GM10248 (cell line): Measurements from ENCODE around the gene TSPAN19.

Experiments used
- CTCF ChIA-PET: fragments of 300-600 bp; sonication (Branson Sonifier 250); formaldehyde crosslinking; extraction: SDS; loops from one replicate; lab custom pipeline; 2021; ENCODE audit warnings: antibody characterized with exemption; lab: Yijun Ruan, JAX
- POLR2A ChIA-PET: fragments of 350-650 bp; sonication (Branson Sonifier 250); formaldehyde crosslinking; extraction: SDS; loops from one replicate; lab custom pipeline; 2020; ENCODE audit warnings: antibody characterized with exemption; lab: Yijun Ruan, JAX
- DNase-seq: peaks from one replicate; pipeline ENCODE4 v3.0.0; 2012; ENCODE audit errors: extremely low spot score
- CTCF ChIP-seq: IDR thresholded peaks from 2 replicates; pipeline ENCODE4 v1.5.1; 2012; ENCODE audit warnings: mild to moderate bottlenecking, low read depth; ENCODE audit errors: extremely low read depth, missing control alignments, control extremely low read depth

The TSPAN19 gene

GRCh38 chr12:85059594-85059993 is 23.5 kb upstream of the TSPAN19 start:
- POLR2A ChIA-PET, result no interaction called here
- TF ChIP-seq CTCF, result no peak
- DNase-seq, result no peak
- CTCF ChIA-PET, result interaction anchor here (0.8 to 5.5 kb wide), 7 partner anchors 11 to 187 kb away, joined by 3 to 40 read pairs (median 6); no protein-coding TSS in a partner anchor

- TF ChIP-seq CTCF, result no peak
- DNase-seq, result no peak
- ChIA-PET CTCF (interaction anchor here (0.8 to 5.5 kb wide), 13 partner anchors 8 to 366 kb away, joined by 3 to 40 read pairs (median 10); partner anchors contain the start of genes LRRIQ1 and TSPAN19), POLR2A (no interaction called here)
Observed at GRCh38 chr12:85058339-85058738, 22.3 kb upstream of the TSPAN19 start.

- ChIA-PET CTCF (interaction anchor here (0.7 to 5.5 kb wide), 17 partner anchors 7 to 367 kb away, joined by 3 to 40 read pairs (median 5); partner anchors contain the start of genes LRRIQ1 and TSPAN19), POLR2A (no interaction called here)
- peak; percentile 74 for TF ChIP-seq CTCF
Observed at GRCh38 chr12:85057370-85057963, 21.4 kb upstream of the TSPAN19 start.

GRCh38 chr12:85043829-85044228 is 7.8 kb upstream of the TSPAN19 start:
- no peak for DNase-seq
- TF ChIP-seq CTCF, result no peak
- ChIA-PET POLR2A (no interaction called here), CTCF (interaction anchor here (1.2 to 1.5 kb wide), 2 partner anchors 12 to 13 kb away, joined by 3 to 5 read pairs; no protein-coding TSS in a partner anchor)

More at GRCh38 chr12:85057370-85057963, 21.4 kb upstream of the TSPAN19 start:
- peak; percentile 13 for DNase-seq

- POLR2A ChIA-PET, result no interaction called here
- no peak for DNase-seq
- no peak for TF ChIP-seq CTCF
- CTCF ChIA-PET, result no interaction called here
Observed at GRCh38 chr12:85041395-85041794, 5.3 kb upstream of the TSPAN19 start.

- DNase-seq, result no peak
- ChIA-PET POLR2A (no interaction called here), CTCF (interaction anchor here (1.2 to 2.8 kb wide), 4 partner anchors 15 to 162 kb away, joined by 4 to 13 read pairs (median 6); no protein-coding TSS in a partner anchor)
- no peak for TF ChIP-seq CTCF
Observed at GRCh38 chr12:85036733-85037132, 656 bp upstream of the TSPAN19 start.
